GM21390 (cell line): Measurements from ENCODE around the gene SERPINA9.

ENCODE experiments used
- ATAC-seq: cut with Tn5 transposase; IDR thresholded peaks from one replicate; pipeline ENCODE4 v1.9.1; 2021; ENCODE audit not compliant: unreplicated experiment

SERPINA9 gene

DNA sequence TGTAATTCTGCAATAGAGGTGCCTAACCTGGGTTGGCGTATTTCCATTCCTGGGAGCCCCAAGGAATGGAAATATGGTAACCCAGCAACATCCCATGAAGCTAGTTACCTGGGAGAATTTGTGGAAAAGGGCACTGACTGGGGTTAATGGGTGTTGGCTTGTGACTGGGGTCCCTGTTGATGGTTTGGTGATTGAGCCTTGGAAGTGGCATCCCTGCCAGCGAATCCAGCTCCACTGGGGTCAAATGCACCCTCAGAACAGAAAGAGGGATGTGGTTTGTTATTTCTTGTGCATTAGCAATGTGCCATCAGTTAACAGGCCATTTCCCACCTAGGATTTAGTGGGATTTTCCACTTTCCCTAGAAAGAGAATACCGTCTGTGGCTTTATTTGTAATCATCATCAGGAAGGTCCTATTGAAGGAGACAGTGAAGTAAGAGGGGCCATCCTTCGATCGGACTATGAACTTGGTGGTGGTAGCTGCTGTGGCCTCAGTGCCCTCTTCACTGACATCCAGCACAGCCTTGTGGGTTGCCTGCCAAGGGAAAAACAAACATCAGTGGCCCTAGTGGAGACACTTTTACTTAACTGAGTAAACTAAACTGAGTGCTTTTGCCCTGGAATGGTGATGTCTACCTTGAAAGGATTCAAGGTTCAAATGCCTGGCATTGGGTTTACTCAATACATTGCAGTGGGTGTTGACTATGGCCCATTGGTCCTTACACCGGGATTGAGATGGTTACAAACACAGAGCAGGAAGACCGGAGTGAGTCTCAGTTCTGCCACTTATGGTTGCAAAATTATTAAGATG is 13.0 kb downstream of the SERPINA9 start:
- no peak for ATAC-seq

DNA sequence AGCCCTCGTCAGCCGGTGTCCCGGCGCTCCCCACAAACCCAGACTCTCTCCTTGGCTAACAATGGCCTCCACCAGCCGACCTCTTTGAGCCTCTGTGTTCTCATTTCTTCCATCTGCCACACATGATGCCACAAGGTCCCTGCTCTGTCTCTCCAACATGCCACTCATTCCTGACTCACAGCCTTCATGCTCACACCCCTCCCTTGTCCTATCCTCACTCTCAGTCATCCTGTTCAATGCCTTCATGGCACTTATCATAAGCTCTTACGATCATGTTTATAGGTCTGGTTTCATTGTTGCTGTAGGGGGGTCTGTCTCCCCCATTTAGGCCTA is 13.8 kb downstream of the SERPINA9 start:
- no peak for ATAC-seq

DNA sequence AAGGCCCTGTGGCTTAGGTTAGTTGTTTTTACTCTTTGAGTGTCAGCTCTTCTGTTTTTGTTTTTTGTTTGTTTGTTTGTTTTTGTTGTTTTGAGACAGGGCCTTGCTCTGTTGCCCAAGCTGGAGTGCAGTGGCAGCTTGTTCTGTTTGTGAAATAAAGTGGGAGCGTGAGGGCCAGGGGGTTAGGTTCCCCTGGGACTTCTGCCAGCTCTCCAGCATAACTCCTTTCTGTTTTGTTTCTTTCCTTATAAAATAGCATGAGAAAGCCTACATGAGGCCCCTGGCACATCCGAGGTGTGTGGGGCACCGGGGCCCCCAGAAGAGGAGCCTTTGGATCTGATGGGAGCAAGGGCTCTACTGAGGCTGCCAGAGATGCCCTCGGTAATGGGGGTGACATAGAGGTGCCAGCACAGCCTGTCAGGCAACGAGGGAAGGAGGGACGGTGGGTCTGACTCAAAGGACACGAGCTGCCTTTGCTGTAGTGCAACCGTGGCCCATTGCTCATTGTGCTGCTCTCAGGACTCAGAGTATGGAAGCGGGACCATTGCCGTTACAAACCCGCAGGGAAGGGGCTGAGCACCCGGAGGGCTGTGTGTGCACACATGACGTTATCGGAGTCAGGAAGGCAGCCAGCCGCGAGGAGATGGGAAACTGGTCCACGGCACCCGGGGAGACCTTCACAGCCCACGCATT is 14.3 kb downstream of the SERPINA9 start:
- ATAC-seq, result no peak

DNA sequence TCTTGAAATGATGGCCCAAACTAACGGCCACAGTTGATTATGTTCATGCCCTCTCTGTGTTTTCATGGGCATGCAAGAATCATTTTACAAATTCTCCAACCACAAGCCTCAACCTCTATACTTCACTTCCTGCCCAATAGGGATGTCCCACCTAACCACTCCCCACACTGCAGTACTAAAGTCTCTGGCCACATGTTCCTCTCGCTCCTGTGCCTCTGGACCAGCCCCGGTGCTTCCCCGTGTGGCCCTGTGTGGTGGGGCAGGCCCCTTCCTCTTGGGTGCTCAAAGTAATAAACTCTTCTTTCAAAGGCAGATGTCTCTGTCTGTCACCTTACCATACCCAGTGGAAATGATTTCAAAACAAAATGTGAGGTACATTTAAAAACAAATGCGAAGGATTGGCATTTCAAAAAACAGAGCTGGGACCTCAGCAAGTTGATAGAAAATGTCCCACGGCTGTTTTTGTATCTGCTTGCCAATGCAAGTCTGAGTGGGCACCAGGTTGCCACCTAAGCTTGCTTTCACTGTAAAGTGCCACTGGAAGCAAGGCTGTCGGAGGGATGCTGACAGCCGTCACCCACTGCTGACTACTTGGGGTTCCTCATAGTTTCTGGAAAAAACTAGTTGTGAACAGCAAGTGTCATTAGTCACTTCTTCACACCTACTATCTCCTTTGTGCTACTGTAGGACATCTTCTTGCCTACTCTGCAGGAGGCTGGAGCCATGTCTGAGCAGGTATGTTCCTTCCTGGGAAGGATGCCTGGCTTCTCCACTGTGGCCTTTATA is 15.2 kb downstream of the SERPINA9 start:
- no peak for ATAC-seq

DNA sequence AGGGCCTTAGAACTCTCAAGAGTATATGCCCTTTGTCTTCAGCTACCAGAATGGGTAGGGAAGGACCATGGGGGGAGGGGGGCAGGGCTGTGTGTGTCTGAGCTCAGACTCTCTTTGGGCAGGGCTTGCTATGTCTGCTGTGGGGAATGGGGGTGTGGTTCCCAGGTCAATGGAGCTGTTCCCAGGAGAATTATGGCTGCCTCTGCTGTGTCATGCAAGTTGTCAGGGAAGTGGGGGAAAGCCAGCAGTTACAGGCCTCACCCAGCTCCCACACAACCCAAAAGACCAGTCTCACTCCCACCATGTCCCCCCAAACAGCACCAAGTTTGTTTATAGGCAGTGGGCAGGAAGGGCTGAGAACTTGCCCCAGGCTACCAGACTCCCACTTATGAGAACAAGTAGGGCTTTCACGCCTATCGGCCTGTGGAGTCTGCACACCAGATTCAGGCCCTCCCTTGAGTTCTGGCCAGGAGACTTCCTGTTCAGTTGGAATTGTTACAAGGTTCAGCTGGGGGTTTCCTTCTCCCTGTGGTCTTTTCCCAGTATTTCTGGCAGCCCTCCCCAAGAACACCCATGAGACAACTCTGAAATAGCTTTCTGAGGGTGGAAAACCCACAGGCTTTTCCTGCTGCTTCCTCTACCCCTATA is 17.3 kb downstream of the SERPINA9 start:
- ATAC-seq, result no peak

DNA sequence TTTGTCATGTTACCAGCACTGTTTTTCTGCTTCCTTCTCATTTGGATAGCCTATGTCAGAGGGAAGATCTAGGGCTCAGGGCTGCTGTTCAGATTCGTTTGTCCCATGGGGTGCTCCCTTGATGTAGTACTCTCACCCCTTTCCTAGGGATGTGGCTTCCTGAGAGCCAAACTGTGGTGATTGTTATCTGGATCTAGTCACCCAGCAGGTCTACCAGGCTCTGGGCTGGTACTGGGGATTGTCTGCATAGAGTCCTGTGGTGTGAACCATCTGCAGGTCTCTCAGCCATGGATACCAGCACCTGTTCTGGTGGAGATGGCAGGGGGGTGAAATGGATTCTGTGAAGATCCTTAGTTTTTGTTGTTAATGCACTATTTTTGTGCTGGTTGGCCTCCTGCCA is 17.9 kb downstream of the SERPINA9 start:
- ATAC-seq, result no peak

DNA sequence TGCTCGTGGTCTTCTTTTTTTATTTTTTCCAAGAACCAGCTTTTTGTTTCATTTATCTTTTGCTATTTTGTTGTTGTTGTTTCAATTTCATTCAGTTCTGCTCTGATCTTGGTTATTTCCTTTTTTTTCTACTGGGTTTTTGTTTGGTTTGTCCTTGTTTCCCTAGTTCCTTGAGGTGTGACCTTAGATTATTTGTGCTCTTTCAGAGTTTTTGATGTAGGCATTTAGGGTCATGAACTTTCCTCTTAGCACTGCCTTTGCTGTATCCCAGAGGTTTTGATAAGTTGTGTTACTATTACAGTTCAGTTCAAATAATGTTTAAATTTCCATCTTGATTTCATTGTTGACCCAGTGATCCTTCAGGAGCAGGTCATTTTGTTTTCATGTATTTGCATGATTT is 20.1 kb downstream of the SERPINA9 start:
- ATAC-seq, result no peak

DNA sequence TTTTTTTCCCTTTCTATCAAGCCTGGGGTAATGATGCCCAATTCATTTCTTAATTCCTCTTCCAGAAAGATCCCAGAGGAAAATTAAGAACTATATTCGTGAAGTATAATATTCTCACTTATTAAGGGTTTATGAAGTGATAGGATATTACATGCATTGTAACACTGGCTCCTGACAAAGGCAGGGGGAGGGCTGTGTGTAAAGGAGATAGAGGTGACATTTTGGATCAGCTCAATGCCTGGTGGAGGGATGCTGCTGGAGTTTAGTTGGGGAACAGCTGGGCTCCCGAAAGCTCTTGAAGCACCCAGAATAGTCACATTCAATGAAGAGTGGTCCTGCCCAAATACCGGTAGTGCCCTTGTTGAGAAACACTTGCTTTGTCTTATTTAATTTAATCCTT is 24.2 kb downstream of the SERPINA9 start:
- no peak for ATAC-seq

DNA sequence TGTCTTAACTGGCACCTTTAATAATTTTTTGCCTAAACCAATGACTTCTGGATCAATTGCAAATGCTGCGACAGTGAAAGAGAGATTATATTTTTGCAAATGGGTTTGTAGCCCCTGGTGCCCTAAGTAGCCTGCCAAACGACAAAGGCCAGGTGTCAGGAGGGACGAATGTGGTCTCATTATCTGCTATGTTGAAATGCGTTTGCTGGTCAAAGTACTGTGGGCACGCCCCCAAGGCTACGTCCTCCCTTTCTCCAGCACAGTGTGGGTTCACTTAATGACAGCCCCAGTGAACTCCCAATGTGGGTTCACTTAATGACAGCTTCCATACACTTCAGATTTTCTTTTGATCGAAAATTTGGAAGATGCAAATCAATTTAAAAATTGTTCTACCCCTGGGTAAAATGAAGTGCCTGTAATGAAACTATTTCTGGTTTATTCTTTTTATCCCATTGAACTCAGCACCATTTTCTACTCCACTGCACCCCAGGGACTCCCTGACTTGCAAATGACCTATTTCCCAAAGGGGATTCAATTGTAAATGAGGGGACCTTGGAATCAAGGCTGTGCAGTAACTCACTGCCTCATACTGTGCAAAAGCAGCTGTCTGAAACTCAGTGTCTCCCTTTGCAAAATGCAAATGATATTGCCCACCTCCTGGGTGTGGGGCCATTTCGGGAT is 24.8 kb downstream of the SERPINA9 start:
- ATAC-seq, result no peak

DNA sequence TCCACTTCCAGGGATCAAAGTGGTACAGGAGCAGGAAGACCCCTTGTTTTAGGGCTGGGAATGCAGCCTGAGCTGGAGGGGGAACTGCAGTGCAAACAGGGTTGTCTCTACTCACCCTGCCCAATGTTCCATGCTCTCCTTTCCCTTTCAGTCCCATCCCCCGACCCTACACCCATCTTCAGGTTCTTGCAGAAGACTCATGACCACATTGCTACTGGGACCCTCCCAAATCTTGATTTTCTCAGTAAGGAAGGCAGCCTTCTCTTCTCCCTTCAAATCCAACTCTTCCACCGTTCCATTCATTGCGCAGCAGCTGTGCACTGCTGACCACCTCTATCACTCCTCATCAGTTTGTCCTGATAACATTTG is 25.3 kb downstream of the SERPINA9 start:
- no peak for ATAC-seq

DNA sequence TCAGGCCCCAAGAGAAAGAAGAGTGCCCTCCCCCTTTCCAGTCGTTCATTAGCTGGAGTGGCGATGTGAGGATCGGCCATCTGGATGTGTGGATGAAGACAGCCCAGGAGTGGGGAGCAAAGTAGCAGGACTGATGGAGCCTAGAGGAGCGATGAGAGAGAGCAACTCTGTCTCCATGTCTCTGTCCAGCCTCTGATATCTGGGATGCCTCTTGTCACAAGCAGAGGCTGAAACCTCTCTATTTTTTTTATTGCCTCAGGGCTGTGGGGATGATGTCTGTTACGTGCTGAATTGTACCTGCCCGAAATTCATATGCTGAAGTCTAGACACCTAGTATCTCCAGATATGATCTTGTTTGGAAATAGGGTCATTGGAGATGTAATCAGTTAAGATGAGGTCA is 26.1 kb downstream of the SERPINA9 start:
- no peak for ATAC-seq

DNA sequence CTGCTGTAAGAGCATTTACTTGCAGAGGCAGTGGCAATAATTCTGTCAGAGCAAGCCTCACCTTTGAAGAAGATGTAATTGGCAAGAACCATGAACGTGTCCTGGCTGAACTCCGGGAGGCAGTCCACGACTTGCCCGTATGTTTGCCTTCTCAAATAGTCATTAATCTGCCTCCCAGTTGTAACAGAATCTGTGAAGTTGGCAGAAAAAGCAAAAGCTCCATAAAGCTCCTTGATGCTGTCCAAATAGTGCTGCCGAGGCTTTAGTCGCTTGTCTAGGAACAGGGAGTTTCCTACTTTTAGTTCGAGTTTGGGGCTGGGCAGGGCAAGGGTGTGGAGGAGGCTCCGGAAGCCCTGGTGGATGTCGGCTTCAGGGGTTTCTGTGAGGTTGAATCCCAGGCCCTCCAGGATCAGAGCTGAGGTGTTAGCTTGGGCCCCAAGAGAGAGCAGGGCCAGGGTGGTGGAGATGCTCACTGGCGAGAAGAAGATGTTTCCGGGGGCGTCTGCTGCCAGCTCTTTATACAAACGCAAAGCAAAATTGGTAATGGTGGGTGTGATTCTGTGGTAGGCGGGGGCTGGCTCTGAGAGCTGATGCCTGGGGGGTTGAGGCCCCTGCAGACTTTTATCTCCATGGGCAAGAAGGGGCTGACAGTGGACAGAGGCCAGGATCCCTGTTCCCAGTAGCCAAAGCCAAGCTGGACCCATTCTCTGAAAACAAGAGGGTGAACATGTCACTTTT is 27.8 kb downstream of the SERPINA9 start:
- no peak for ATAC-seq

DNA sequence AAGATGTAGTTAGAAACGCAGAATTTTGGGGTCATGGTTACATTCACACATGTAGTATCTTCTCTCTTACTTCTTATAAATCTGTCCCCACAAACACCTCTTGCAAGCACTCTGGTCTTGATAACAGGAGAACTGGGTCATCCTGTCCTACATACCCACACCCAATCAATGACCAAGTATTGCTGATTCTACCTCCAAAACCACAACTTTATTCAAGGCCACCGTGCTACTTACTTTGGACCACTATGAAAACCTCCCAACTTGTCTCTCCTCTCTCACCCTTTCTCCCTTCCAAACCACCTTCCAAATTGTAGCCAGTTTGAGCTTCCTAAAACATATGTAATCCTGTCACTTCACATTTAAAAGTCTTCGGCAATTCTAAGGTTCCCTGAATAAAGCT is 28.8 kb downstream of the SERPINA9 start:
- ATAC-seq, result no peak

DNA sequence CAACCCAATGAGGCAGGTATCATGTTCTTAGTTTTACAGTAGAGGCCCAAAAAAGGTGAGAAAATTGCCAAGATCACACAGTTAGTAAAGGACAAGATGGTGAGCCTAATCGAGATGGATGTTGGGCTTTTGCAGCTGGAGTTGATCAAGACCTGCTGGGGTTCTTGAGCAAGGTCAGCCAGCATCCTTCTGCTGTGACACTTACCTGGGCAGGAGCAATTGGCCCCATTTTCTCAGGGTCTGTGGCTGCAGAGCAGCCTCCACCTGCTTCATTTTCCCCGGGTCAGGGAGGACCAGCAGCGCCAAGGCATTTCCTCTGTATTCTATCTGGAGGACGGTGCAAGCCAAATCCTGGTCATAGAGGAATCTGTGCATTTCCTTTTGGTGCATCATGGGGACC is 29.9 kb downstream of the SERPINA9 start:
- no peak for ATAC-seq

DNA sequence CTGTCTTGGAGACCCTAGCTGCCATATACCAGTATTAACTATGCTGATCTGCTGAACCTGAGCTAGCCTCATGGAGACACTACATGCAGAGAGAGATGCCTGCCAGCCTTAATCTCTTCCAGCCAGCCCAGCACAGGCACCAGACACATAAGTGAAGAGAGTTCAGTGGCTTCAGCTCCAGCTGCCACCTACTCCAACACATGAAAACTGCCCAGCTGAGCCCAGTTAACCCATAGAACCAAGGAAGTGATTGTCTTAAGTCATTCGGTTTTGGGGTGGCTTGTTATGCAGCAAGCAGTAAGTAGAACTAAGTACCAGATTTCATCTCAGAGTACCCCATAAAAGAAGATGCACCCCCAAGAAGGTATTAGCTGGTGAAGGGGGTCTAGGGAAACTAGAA is 31.0 kb downstream of the SERPINA9 start:
- ATAC-seq, result no peak

DNA sequence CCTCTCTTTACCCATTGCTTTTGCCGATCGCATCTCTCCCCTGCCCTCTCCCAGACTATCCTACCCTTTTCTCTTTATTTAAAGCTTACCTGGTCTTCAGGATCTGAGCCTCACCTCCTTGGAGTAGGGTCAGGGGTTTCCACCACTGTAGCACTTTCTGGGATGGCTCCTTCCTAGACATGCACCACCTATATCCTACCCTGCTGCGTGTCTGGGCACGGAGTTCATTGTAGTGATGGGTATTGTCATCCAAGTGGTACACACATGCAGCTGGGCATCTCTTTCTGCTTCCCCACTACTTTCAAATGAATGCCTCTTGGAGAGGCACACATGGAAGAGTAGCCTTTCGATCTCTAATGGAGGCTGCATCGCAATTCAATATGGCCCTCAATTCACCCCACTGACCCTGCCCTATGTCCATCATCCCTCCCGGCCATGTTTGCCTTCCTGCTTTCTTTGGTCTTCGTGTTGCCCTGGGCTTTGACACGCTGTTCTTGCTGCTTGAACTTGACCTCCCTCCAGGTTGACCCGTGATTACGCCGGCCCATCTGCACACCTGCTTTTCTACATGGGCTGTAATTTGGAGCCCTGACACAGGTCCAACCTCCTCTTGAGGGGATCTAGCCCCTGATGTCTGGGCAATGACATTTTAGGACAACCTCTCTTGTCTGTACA is 34.3 kb downstream of the SERPINA9 start:
- no peak for ATAC-seq

DNA sequence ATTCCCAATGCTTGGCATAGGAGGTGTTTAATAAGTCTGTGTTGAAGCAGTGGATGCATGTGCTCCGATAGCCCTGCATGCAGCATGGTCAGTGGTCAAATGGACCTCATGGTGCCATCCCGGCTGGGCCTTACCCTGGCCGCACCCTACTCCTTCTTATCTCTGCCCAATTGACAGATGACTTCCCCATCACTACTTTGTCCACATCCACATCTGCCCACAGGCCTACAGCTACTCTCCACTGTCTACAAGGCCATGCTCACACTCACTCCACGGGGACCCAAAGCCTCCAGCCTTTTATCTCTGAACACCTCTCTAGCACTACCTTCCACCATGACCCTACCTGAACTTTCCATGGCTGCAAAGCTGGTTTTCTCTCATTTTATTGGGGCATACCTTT is 34.9 kb downstream of the SERPINA9 start:
- ATAC-seq, result no peak

DNA sequence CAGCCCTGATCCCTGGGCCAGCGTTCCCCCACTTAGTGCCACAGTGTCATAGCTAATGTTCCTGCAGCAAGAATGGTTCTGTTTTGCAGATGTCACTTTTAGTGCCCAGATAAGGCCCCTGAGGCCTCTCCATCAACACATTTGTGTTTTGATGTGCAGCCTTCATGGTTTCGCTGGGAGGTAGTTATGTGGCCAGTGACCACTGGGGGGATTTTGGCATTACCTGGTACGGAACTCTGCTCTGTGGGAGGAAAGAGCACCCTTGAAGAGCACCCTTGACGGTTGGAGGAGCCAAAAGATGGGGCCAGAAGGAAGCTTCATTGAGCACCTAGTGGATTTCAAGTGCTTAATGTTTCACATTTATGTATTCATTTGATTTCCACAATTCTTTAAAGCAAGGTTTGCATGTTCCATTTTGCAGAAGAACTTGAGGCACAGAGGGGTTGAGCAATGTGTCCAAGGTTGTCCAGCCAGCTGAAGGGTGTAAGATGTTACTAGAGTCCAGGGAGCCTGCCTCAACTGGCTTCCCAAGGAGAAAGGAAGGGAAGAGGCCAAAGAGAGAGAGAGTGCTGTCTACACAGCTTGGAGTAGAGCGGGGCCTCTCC is 36.4 kb downstream of the SERPINA9 start:
- no peak for ATAC-seq

DNA sequence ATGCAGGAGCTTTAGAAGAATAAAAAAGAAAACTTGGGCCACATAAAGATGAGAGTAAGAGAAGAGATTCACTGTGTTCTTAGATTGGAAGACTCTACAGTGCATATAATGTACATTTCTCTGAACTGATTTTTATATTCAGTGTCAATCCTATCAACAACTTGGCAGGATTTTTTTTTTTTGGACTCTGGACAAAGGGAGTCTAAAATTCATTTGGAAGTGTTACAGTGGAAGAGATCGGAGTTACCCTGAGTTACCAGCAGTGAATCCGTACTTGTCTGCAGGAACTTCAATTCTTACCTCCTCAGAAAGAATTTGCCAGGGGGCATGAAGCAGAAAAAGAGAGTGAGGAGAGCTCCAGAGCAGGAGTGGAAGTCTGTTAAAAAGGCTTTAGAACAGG is 47.4 kb downstream of the SERPINA9 start:
- no peak for ATAC-seq
